ENCODE data around the gene PAFAH1B2. TPM values are rescaled to one million over a fixed set of nuclear protein-coding genes. Genes with fewer than 3 reads are reported as not detected.

Gene PAFAH1B2
- total RNA-seq, 2 donors from 2014 or later, result 72.5 to 126 TPM

DNA sequence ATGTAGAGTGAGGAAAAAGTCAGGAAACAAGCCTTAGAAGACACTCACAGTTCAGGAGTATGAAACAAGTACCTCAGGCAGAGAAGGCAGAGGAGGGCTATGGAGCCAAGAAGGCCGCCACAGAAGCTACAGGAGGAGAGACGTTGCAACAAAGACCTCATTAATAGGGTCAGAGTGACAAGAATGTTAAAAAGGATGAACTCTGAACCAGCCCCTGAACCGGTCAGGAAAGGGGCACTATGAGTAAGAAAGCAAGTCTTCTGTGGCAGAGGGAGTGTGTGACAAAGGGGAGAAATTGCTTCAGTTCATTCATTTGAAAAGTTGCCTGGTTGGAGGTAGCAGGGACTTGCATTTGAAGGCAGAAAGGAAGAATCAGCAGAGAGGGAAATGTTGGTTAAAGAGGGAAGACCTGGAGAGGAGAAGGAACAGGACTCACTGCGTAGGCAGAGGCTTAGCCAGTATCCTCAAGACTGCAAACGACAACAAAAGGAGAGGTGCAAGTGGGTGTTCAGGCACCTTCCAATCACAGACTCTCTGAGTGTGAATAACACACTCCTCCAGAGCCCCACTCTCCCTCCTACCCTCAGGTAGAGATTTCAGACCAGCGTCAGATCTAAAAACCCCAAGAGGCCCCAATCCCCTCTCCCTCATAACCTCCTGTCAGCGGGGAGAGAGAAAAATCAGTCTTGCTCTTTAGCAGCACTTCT, 70.5 kb downstream of the PAFAH1B2 start:
- H3K9me3 ChIP-seq, result no peaks in the 10 kb centered on the region
- no peak for DNase-seq (ENCODE audit: low spot score)
- no peaks in the 10 kb centered on the region for H3K27me3 ChIP-seq (replicated peaks; ENCODE audit: insufficient read depth)
- TF ChIP-seq POLR2A (IDR thresholded peaks at IDR 0.05), result no peak
- no peak for TF ChIP-seq POLR2AphosphoS5 (IDR thresholded peaks at IDR 0.05)
- TF ChIP-seq CTCF (IDR thresholded peaks at IDR 0.05), result no peak
- intact Hi-C loops (cut with DNase I), result no loop called here
- H3K27ac ChIP-seq, result no peak overlapping the region
- H3K36me3 ChIP-seq, result peaks cover 5 to 6% of the 10 kb centered on the region in 2 donors
- 84% methylated on average over 7 of the region's 7 CpGs for WGBS
- no peaks in the 10 kb centered on the region for H3K4me1 ChIP-seq (replicated peaks)
- H3K4me3 ChIP-seq, result no peak overlapping the region

DNA sequence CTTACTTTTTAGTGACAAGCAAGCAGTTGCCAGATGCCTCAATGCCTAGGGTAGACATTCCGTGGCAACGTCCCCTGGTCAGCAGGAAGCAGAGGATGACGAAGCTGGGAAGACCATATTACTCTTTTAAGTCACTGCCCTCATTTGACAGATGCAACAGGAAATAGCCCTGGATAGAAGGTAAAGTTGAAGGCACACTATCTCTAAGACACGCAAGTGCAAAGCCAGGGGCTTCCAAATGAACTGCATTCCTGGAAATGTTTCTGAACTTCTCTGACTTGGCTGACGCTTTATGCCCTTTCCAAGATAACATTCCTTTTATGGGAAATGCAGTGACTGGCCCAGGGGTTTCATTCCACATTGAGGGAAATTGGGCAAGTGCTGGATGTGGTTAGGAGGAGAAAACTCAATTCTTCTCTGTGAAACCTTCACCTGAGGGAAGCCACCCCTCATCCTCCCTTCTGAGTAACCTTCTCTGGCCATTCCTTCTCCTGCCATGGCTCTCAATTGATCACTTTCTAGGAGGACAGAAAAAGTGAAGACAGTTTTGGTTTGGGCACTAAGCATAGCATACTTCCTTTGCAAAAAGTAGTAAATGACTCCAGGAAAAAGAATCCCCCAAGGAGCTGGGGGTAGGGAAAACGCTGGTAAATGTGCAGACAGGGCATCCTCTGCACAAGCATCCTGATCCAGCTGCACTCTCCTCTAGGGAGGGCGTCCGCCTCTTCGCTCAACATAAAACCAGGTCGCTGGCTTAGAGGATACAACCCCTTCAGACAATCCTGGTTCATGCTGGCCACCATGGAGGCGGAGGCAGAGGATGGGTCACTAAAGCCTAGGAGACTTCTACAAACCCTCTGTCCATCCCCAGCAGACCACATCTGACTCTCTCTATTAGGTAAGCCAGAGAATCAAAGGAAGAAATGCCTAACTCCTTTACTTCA, 73.3 kb downstream of the PAFAH1B2 start:
- Histone ChIP-seq H3K36me3 (peaks cover 5 to 6% of the 10 kb centered on the region in 2 donors), H3K27me3 (replicated peaks; ENCODE audit: insufficient read depth) (no peaks in the 10 kb centered on the region), H3K4me3 (no peak overlapping the region), H3K9me3 (no peaks in the 10 kb centered on the region), H3K27ac (peak overlapping the region; percentile 62 to 78), H3K4me1 (replicated peaks) (peaks cover 6% of the 10 kb centered on the region)
- TF ChIP-seq POLR2AphosphoS5 (IDR thresholded peaks at IDR 0.05), result no peak
- TF ChIP-seq CTCF (IDR thresholded peaks at IDR 0.05), result no peak
- TF ChIP-seq POLR2A (IDR thresholded peaks at IDR 0.05), result no peak
- intact Hi-C loops (cut with DNase I), result no loop called here
- no peak for DNase-seq (ENCODE audit: low spot score)
- WGBS, result 71% methylated on average over 11 of the region's 11 CpGs

- H3K4me1 ChIP-seq (replicated peaks), result peaks cover 6% of the 10 kb centered on the region
- H3K9me3 ChIP-seq, result no peaks in the 10 kb centered on the region
- H3K27ac ChIP-seq, result peak overlapping the region; percentile 62 to 78
- whole genome bisulfite sequencing, result 56% methylated on average over 15 of the region's 15 CpGs
- TF ChIP-seq POLR2A (IDR thresholded peaks at IDR 0.05), result no peak
- TF ChIP-seq POLR2AphosphoS5 (IDR thresholded peaks at IDR 0.05), result peak; percentile 29
- TF ChIP-seq CTCF (IDR thresholded peaks at IDR 0.05), result no peak
- no peak for DNase-seq (ENCODE audit: low spot score)
- intact Hi-C loops (cut with DNase I), result no loop called here
- peaks cover 5 to 6% of the 10 kb centered on the region in 2 donors for H3K36me3 ChIP-seq
- H3K27me3 ChIP-seq (replicated peaks; ENCODE audit: insufficient read depth), result no peaks in the 10 kb centered on the region
- H3K4me3 ChIP-seq, result no peak overlapping the region
Observed at GRCh38 chr11:117218133-117218915, 74.2 kb downstream of the PAFAH1B2 start.

- intact Hi-C loops (cut with DNase I), result no loop called here
- 89% methylated on average over 9 of the region's 9 CpGs for WGBS
- Histone ChIP-seq H3K9me3 (no peaks in the 10 kb centered on the region), H3K4me3 (no peak overlapping the region), H3K4me1 (replicated peaks) (peaks cover 6% of the 10 kb centered on the region), H3K36me3 (peaks cover 5 to 6% of the 10 kb centered on the region in 2 donors), H3K27me3 (replicated peaks; ENCODE audit: insufficient read depth) (no peaks in the 10 kb centered on the region), H3K27ac (peak overlapping the region; percentile 62 to 78)
- no peak for DNase-seq (ENCODE audit: low spot score)
- TF ChIP-seq POLR2A (IDR thresholded peaks at IDR 0.05) (no peak), CTCF (IDR thresholded peaks at IDR 0.05) (no peak), POLR2AphosphoS5 (IDR thresholded peaks at IDR 0.05) (no peak)
Observed at GRCh38 chr11:117219001-117219400, 74.9 kb downstream of the PAFAH1B2 start.
